Endothelial cell of hepatic sinusoid (primary cell): ENCODE results near the gene SLC16A11.
"Not testable (repeated sequence)": the region's sequence is repeated elsewhere in the genome, so short reads cannot be mapped to it uniquely, and the experiment has no call there.

Experiments used
- in situ Hi-C: cut with HindIII; loops from 2 replicates; pipeline ENCODE4 v1.10.0; 2017; ENCODE audit warnings: low sequenced_read_pairs

Gene SLC16A11

DNA sequence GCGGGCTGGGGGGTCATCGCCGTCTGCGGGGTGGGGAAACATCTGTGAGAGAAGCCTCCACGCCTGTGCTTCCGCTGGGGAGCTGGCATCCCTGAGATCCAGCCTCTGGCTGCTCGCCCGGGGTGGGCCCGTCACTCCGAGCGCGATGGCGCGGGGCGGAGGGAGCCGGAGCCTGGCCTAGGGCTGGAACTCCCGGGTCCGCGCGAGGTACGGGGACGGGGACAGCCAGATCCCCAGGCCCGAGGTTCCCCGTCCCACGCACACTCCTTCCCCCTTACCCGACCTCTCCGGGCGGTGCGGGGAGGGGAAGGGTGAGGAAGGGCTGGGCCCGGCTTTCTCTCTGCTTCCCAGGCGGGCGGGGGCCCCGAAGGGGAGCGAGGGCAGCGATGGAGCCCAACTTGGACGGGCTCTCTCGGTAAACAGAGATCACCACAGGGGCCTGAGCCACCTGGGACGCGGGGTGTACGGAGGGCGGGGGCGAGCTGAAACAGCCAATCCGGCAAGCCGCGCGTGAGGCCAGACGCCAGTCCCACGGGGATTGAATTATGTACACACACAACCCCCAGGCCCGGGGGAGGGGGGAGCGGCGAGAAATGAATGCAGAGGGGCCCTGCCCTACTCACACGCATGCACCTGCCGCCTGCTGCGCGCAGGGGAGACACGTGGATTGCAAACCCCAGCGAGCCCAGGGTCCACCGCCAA, at the start of gene SLC16A11:
SLC16A11 (minus strand) TSS at position 596 of the 702 bp plus-strand sequence; CDS start at position 17, 579 bp downstream.
- in situ Hi-C loops, result no loop called here

GRCh38 chr17:7091311-7092005, 47.6 kb upstream of the SLC16A11 start:
- in situ Hi-C loops, result not testable (repeated sequence)

- in situ Hi-C loops, result not testable (repeated sequence)
These were observed 45.7 kb upstream of the SLC16A11 start for GRCh38 chr17:7089570-7089969.

GRCh38 chr17:7088442-7088841, 44.5 kb upstream of the SLC16A11 start:
- in situ Hi-C loops, result not testable (repeated sequence)

DNA sequence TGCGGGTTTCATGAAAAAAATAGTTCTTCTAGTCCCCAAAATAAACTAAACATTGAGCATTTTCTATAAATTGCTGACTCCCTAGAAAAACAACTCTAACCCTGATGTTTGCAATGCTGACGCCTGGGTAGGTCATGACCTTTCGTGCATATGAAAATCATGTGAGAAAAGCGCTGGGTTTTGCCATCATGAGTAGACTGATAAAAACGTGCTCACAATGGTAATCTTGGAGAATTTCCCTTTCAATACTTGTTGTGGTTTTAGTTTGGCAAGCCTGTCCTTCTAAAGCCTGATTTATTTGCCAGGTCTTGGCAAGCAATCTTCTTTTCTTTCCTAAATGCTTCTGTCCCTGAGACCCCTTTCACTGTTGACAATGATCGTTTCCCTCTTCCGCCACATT, 40.2 kb upstream of the SLC16A11 start:
- in situ Hi-C loops, result no loop called here

DNA sequence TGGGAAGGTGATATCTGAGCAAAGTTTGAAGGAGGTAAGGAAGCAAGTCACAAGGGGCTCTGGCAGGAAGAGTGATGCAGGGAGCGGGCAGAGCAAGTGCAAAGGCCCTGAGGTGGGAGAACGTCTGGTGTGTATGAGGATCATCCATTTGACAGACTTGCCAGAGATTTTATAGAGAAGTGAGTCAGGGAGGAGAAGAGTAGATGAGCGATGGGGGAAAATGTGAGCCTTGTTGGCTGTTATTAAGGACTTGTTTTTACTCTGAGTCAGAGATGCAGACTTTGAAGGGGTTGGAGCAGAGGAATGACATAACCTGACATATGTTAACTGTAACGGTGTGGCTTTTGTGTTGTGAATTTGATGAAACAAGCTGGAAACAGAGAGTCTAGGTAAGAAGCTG, 39.7 kb upstream of the SLC16A11 start:
- in situ Hi-C loops, result no loop called here

- in situ Hi-C loops, result no loop called here
These were observed 37.6 kb upstream of the SLC16A11 start for GRCh38 chr17:7081341-7082062.

- in situ Hi-C loops, result no loop called here
These were observed 36.7 kb upstream of the SLC16A11 start for GRCh38 chr17:7080456-7081041.

GRCh38 chr17:7079581-7080455, 35.9 kb upstream of the SLC16A11 start, which contains the start of gene CLEC10A:
Gene CLEC10A (minus strand): TSS chr17:7080251. CDS start chr17:7078812, 1,439 bp downstream.
- in situ Hi-C loops, result no loop called here

GRCh38 chr17:7078711-7079110, 34.8 kb upstream of the SLC16A11 start:
- in situ Hi-C loops, result no loop called here

DNA sequence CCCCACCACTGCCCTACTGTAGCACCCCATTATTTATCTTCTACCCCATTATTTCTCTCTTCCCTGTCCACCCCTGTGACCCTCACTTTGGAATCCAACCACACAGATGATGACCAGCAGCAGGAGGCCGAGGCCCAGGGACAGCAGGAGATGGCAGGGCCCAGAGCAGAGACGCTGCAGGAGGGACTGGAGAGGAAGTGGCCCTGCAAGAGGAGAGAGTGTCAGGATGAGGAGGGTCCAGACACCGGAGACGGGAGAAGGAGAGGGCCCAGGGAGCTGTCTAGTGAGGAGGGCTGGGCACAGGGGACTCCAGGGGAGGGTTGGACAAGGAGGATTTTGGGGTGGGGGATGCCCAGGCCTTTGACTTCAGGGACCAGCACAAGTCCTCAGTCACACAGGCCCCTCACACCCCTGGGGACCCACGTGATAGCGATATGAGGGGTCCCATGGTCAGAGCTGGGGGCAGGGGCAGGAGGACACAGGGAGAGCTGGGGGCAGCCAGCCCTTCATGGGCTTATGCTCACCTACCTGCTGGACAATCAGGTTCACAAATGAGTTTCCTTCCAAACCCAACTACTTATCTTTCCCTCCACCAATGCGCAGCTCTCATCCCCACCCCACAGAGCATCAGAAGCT, 34.1 kb upstream of the SLC16A11 start:
- in situ Hi-C loops, result no loop called here

DNA sequence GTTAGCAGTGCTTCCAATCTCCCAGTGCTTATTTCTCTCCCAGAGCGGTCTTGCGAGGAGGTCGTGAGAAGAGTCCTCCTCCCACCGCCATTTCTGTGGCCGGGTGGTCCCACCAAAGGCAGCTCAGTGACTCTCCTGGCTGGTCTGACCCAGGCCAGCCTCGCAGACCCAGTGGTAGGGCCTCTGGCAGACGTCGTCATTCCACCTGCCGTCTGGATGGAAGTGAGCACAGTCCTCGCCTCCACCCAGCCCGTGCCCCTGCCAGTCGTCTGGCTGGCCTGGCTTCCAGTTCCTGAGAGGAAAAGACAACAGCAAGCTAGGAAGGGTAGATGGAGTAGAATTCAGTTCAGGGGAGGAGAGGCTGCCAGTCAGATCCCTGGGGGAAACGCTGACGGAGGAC, 31.0 kb upstream of the SLC16A11 start:
- in situ Hi-C loops, result loop anchor here (5.0 kb wide), 1 partner anchor 42 kb away; no protein-coding TSS in a partner anchor

GRCh38 chr17:7072406-7072805, 28.5 kb upstream of the SLC16A11 start:
- in situ Hi-C loops, result loop anchor here (5.0 kb wide), 1 partner anchor 45 kb away; no protein-coding TSS in a partner anchor

- in situ Hi-C loops, result loop anchor here (5.0 kb wide), 1 partner anchor 47 kb away; no protein-coding TSS in a partner anchor
These were observed 26.8 kb upstream of the SLC16A11 start for GRCh38 chr17:7070712-7071111.

- in situ Hi-C loops, result no loop called here
These were observed 24.4 kb upstream of the SLC16A11 start for GRCh38 chr17:7068268-7068667.

DNA sequence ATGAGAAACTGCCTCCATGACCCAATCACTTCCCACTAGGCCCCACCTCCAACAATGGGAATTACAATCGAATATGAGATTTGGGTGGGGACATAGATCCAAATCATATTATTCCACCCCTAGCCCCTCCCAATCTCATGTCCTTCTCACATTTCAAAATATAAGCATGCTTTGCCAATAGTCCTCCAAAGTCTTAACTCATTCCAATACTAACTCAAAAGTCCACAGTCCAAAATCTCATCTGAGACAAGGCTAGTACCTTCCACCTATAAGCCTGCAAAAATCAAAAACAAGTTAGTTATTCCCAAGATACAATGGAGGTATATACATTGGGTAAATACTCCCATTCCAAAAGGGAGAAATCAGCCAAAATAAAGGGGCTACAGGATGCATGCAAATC, 23.3 kb upstream of the SLC16A11 start:
- in situ Hi-C loops, result no loop called here

- in situ Hi-C loops, result no loop called here
These were observed 20.4 kb upstream of the SLC16A11 start for GRCh38 chr17:7064261-7064660.

- in situ Hi-C loops, result no loop called here
These were observed 19.7 kb upstream of the SLC16A11 start for GRCh38 chr17:7063518-7064094.

DNA sequence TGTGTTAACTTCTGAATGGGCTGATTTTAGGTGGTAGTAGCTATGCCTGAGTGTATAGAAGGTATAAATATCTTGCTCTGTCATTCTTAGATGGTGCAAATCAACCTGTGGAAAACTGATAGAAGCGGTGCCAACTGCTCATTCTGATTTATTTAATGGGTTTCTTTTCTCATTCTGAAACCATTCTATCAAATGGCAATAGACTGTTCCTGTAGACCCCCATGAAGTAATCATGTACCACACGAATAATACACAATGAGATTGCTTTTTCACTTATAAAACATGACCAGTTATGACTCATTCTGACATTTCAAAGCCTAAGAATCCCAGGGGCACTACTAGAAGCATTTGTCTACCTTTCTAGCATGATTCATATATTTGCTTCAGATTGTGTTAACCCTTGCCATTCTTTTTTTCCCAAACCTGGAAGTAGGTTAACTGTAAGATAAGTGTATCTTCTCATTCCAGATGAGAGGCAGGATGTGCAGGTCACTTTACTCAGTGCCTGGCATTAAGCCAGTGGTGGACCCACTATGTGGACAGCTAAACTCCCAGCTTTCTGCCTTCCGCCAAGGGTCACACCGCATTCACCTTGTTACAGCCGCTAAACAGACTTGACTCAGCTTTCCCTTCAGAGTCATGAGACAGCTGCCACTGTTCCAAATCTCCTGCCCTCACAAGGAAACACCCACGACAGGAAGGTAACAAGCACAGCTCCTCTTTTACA, 16.4 kb upstream of the SLC16A11 start:
- in situ Hi-C loops, result no loop called here
